ENCODE results near the gene NRTN.
A peak's percentile ranks its signal among the peaks of the same experiment; 100 is the strongest.

NRTN gene

GRCh38 chr19:5790559-5791520 lies 14.0 kb upstream of the NRTN start, which contains the start of gene DUS3L:
Gene DUS3L (minus strand): TSS chr19:5791163. CDS start chr19:5791141, 22 bp downstream.
- Histone ChIP-seq H3K9ac (ENCODE audit: low read depth in 1 of 2, low read length in 2 of 2) (peak within 1 kb of the TSS; percentile 85 to 86), H3K4me3 (ENCODE audit: low read depth in 1 of 2, low read length in 2 of 2) (peak within 1 kb of the TSS; percentile 83 to 98), H3K27ac (ENCODE audit: low read depth, low read length) (peak within 1 kb of the TSS; percentile 95), H3K36me3 (ENCODE audit: control insufficient read depth in 1 of 2, insufficient read depth in 2 of 2, low read length in 2 of 2) (peaks cover 19 to 41% of the 10 kb centered on the region in 2 donors), H3K27me3 (ENCODE audit: control insufficient read depth in 1 of 2, insufficient read depth in 2 of 2, low read length in 2 of 2) (no peaks in the 10 kb centered on the region), H3K4me1 (ENCODE audit: control insufficient read depth in 1 of 2, insufficient read depth in 2 of 2, low read length in 2 of 2) (peaks cover 0 to 6% of the 10 kb centered on the region in 2 donors), H3K9me3 (ENCODE audit: control insufficient read depth in 1 of 2, low read length in 2 of 2) (no peaks in the 10 kb centered on the region)

- H3K9me3 ChIP-seq (ENCODE audit: control insufficient read depth in 1 of 2, low read length in 2 of 2): no peaks in the 10 kb centered on the region
- H3K4me1 ChIP-seq (ENCODE audit: control insufficient read depth in 1 of 2, insufficient read depth in 2 of 2, low read length in 2 of 2): peaks cover 0 to 6% of the 10 kb centered on the region in 2 donors
- H3K27me3 ChIP-seq (ENCODE audit: control insufficient read depth in 1 of 2, insufficient read depth in 2 of 2, low read length in 2 of 2): no peaks in the 10 kb centered on the region
- H3K4me3 ChIP-seq (ENCODE audit: low read depth in 1 of 2, low read length in 2 of 2): no peak overlapping the region
- no peak overlapping the region for H3K27ac ChIP-seq (ENCODE audit: low read depth, low read length)
- H3K9ac ChIP-seq (ENCODE audit: low read depth in 1 of 2, low read length in 2 of 2): no peak overlapping the region
- peaks cover 6 to 27% of the 10 kb centered on the region in 2 donors for H3K36me3 ChIP-seq (ENCODE audit: control insufficient read depth in 1 of 2, insufficient read depth in 2 of 2, low read length in 2 of 2)
Measured at GRCh38 chr19:5792224-5792623, 12.6 kb upstream of the NRTN start.

GRCh38 chr19:5793188-5793587 lies 11.7 kb upstream of the NRTN start:
- H3K36me3 ChIP-seq (ENCODE audit: control insufficient read depth in 1 of 2, insufficient read depth in 2 of 2, low read length in 2 of 2): peaks cover 3 to 18% of the 10 kb centered on the region in 2 donors
- no peak overlapping the region for H3K27ac ChIP-seq (ENCODE audit: low read depth, low read length)
- H3K4me1 ChIP-seq (ENCODE audit: control insufficient read depth in 1 of 2, insufficient read depth in 2 of 2, low read length in 2 of 2): peaks cover 0 to 6% of the 10 kb centered on the region in 2 donors
- no peaks in the 10 kb centered on the region for H3K27me3 ChIP-seq (ENCODE audit: control insufficient read depth in 1 of 2, insufficient read depth in 2 of 2, low read length in 2 of 2)
- no peaks in the 10 kb centered on the region for H3K9me3 ChIP-seq (ENCODE audit: control insufficient read depth in 1 of 2, low read length in 2 of 2)
- no peak overlapping the region for H3K9ac ChIP-seq (ENCODE audit: low read depth in 1 of 2, low read length in 2 of 2)
- no peak overlapping the region for H3K4me3 ChIP-seq (ENCODE audit: low read depth in 1 of 2, low read length in 2 of 2)

- no peak overlapping the region for H3K9ac ChIP-seq (ENCODE audit: low read depth in 1 of 2, low read length in 2 of 2)
- peaks cover 13 to 16% of the 10 kb centered on the region in 2 donors for H3K4me1 ChIP-seq (ENCODE audit: control insufficient read depth in 1 of 2, insufficient read depth in 2 of 2, low read length in 2 of 2)
- H3K27ac ChIP-seq (ENCODE audit: low read depth, low read length): no peak overlapping the region
Measured at GRCh38 chr19:5795382-5795919, 9.4 kb upstream of the NRTN start.

GRCh38 chr19:5798244-5798643 lies 6.6 kb upstream of the NRTN start:
- Histone ChIP-seq H3K36me3 (ENCODE audit: control insufficient read depth in 1 of 2, insufficient read depth in 2 of 2, low read length in 2 of 2) (no peaks in the 10 kb centered on the region), H3K27me3 (ENCODE audit: control insufficient read depth in 1 of 2, insufficient read depth in 2 of 2, low read length in 2 of 2) (no peaks in the 10 kb centered on the region), H3K4me1 (ENCODE audit: control insufficient read depth in 1 of 2, insufficient read depth in 2 of 2, low read length in 2 of 2) (peaks cover 20 to 22% of the 10 kb centered on the region in 2 donors), H3K9me3 (ENCODE audit: control insufficient read depth in 1 of 2, low read length in 2 of 2) (no peaks in the 10 kb centered on the region), H3K9ac (ENCODE audit: low read depth in 1 of 2, low read length in 2 of 2) (no peak overlapping the region), H3K27ac (ENCODE audit: low read depth, low read length) (no peak overlapping the region), H3K4me3 (ENCODE audit: low read depth in 1 of 2, low read length in 2 of 2) (no peak overlapping the region)

More at GRCh38 chr19:5795382-5795919, 9.4 kb upstream of the NRTN start:
- Histone ChIP-seq H3K4me3 (ENCODE audit: low read depth in 1 of 2, low read length in 2 of 2) (no peak overlapping the region), H3K27me3 (ENCODE audit: control insufficient read depth in 1 of 2, insufficient read depth in 2 of 2, low read length in 2 of 2) (no peaks in the 10 kb centered on the region), H3K9me3 (ENCODE audit: control insufficient read depth in 1 of 2, low read length in 2 of 2) (no peaks in the 10 kb centered on the region), H3K36me3 (ENCODE audit: control insufficient read depth in 1 of 2, insufficient read depth in 2 of 2, low read length in 2 of 2) (no peaks in the 10 kb centered on the region)

GRCh38 chr19:5799247-5800241 lies 5.3 kb upstream of the NRTN start:
- Histone ChIP-seq H3K4me3 (ENCODE audit: low read depth in 1 of 2, low read length in 2 of 2) (no peak overlapping the region), H3K4me1 (ENCODE audit: control insufficient read depth in 1 of 2, insufficient read depth in 2 of 2, low read length in 2 of 2) (peaks cover 27 to 32% of the 10 kb centered on the region in 2 donors), H3K27me3 (ENCODE audit: control insufficient read depth in 1 of 2, insufficient read depth in 2 of 2, low read length in 2 of 2) (no peaks in the 10 kb centered on the region), H3K36me3 (ENCODE audit: control insufficient read depth in 1 of 2, insufficient read depth in 2 of 2, low read length in 2 of 2) (no peaks in the 10 kb centered on the region), H3K9me3 (ENCODE audit: control insufficient read depth in 1 of 2, low read length in 2 of 2) (no peaks in the 10 kb centered on the region), H3K9ac (ENCODE audit: low read depth in 1 of 2, low read length in 2 of 2) (no peak overlapping the region), H3K27ac (ENCODE audit: low read depth, low read length) (no peak overlapping the region)

- H3K27ac ChIP-seq (ENCODE audit: low read depth, low read length): no peak overlapping the region
- H3K4me3 ChIP-seq (ENCODE audit: low read depth in 1 of 2, low read length in 2 of 2): no peak overlapping the region
- no peaks in the 10 kb centered on the region for H3K27me3 ChIP-seq (ENCODE audit: control insufficient read depth in 1 of 2, insufficient read depth in 2 of 2, low read length in 2 of 2)
- H3K9ac ChIP-seq (ENCODE audit: low read depth in 1 of 2, low read length in 2 of 2): no peak overlapping the region
- no peaks in the 10 kb centered on the region for H3K36me3 ChIP-seq (ENCODE audit: control insufficient read depth in 1 of 2, insufficient read depth in 2 of 2, low read length in 2 of 2)
- H3K4me1 ChIP-seq (ENCODE audit: control insufficient read depth in 1 of 2, insufficient read depth in 2 of 2, low read length in 2 of 2): peaks cover 27 to 32% of the 10 kb centered on the region in 2 donors
- H3K9me3 ChIP-seq (ENCODE audit: control insufficient read depth in 1 of 2, low read length in 2 of 2): no peaks in the 10 kb centered on the region
Measured at GRCh38 chr19:5800361-5801270, 4.3 kb upstream of the NRTN start.

GRCh38 chr19:5801796-5802619 lies 2.9 kb upstream of the NRTN start:
- Histone ChIP-seq H3K4me3 (ENCODE audit: low read depth in 1 of 2, low read length in 2 of 2) (no peak overlapping the region), H3K4me1 (ENCODE audit: control insufficient read depth in 1 of 2, insufficient read depth in 2 of 2, low read length in 2 of 2) (peaks cover 27 to 32% of the 10 kb centered on the region in 2 donors), H3K36me3 (ENCODE audit: control insufficient read depth in 1 of 2, insufficient read depth in 2 of 2, low read length in 2 of 2) (no peaks in the 10 kb centered on the region), H3K9ac (ENCODE audit: low read depth in 1 of 2, low read length in 2 of 2) (no peak overlapping the region), H3K9me3 (ENCODE audit: control insufficient read depth in 1 of 2, low read length in 2 of 2) (no peaks in the 10 kb centered on the region), H3K27me3 (ENCODE audit: control insufficient read depth in 1 of 2, insufficient read depth in 2 of 2, low read length in 2 of 2) (no peaks in the 10 kb centered on the region), H3K27ac (ENCODE audit: low read depth, low read length) (no peak overlapping the region)

All from duodenal mucosa (tissue), 2 donors.